Karpas-422 (cell line): ENCODE data around the gene UNC93A. TPM values are rescaled to one million over a fixed set of nuclear protein-coding genes. Genes with fewer than 3 reads are reported as not detected.
"Not testable (repeated sequence)": the region's sequence is repeated elsewhere in the genome, so short reads cannot be mapped to it uniquely, and the experiment has no call there.

Experiments
- DNase-seq: peaks from one replicate; pipeline ENCODE4 v3.0.0-alpha.2; 2015
- H2AFZ ChIP-seq: fragments of 200-600 bp; sonication (generic); 2 replicates; pipeline ENCODE4 v1.6.1; 2014; ENCODE audit warnings: antibody characterized with exemption, low read length, mixed read lengths
- H3K27ac ChIP-seq: fragments of 200-600 bp; sonication (generic); 2 replicates; pipeline ENCODE4 v1.5.1; 2014; ENCODE audit warnings: mild to moderate bottlenecking, low read length, moderate library complexity
- H3K27me3 ChIP-seq: fragments of 200-600 bp; sonication (generic); 2 replicates; pipeline ENCODE4 v1.6.1; 2014; ENCODE audit warnings: low read length, mixed read lengths
- H3K36me3 ChIP-seq: fragments of 200-600 bp; sonication (generic); 2 replicates; pipeline ENCODE4 v1.6.1; 2014; ENCODE audit warnings: low read length, mixed read lengths; ENCODE audit not compliant: insufficient read depth
- H3K4me1 ChIP-seq: fragments of 200-600 bp; sonication (generic); 2 replicates; pipeline ENCODE4 v1.6.1; 2014; ENCODE audit warnings: mild to moderate bottlenecking, low read length, mixed read lengths
- H3K4me2 ChIP-seq: fragments of 200-600 bp; sonication (generic); 2 replicates; pipeline ENCODE4 v1.6.1; 2014; ENCODE audit warnings: low read length, low read depth, mild to moderate bottlenecking; ENCODE audit not compliant: poor library complexity, severe bottlenecking
- H3K4me3 ChIP-seq: fragments of 200-600 bp; sonication (generic); 2 replicates; pipeline ENCODE4 v1.5.1; 2014; ENCODE audit warnings: mild to moderate bottlenecking, antibody characterized with exemption, low read length, mixed read lengths
- H3K79me2 ChIP-seq: fragments of 200-600 bp; sonication (generic); 2 replicates; pipeline ENCODE4 v1.6.1; 2014; ENCODE audit warnings: mild to moderate bottlenecking, low read length, mixed read lengths
- H3K9ac ChIP-seq: fragments of 200-600 bp; sonication (generic); 2 replicates; pipeline ENCODE4 v1.6.0; 2014; ENCODE audit warnings: low read length
- H3K9me2 ChIP-seq: fragments of 200-600 bp; sonication (generic), shearing (Covaris generic); replicated peaks from 2 replicates; pipeline ENCODE4 v1.6.0; 2014; ENCODE audit warnings: mild to moderate bottlenecking, low read length, moderate library complexity; ENCODE audit not compliant: insufficient read depth
- H3K9me3 ChIP-seq: fragments of 300-700, 200-600 bp; sonication (generic); 2 replicates; pipeline ENCODE4 v1.6.1; 2014; ENCODE audit warnings: low read length, mixed read lengths
- H4K20me1 ChIP-seq: fragments of 200-600 bp; sonication (generic); 2 replicates; pipeline ENCODE4 v1.6.1; 2014; ENCODE audit warnings: mild to moderate bottlenecking, antibody characterized with exemption, low read length, low read depth; ENCODE audit not compliant: insufficient read depth
- total RNA-seq: library from RNA; depleted of rRNA; stranded (reverse); fragments of >200 nt; shearing (Covaris generic); gene quantifications from 2 replicates; pipeline ENCODE4 v1.2.3, GENCODE V29; 2014; ENCODE audit warnings: low replicate concordance

The UNC93A gene
- total RNA-seq, 1 experiment from 2014 or later: not detected

GRCh38 chr6:167309355-167310192, 18.5 kb downstream of the UNC93A start:
- not testable (repeated sequence) for H2AFZ ChIP-seq, H3K4me1 ChIP-seq, H3K9me3 ChIP-seq, H3K9ac ChIP-seq, H3K4me3 ChIP-seq, H3K4me2 ChIP-seq, H3K27me3 ChIP-seq, H3K36me3 ChIP-seq, H4K20me1 ChIP-seq, H3K27ac ChIP-seq, DNase-seq, H3K79me2 ChIP-seq, H3K9me2 ChIP-seq

GRCh38 chr6:167311286-167311685, 20.2 kb downstream of the UNC93A start:
- H3K79me2 ChIP-seq: no peaks in the 10 kb centered on the region
- H4K20me1 ChIP-seq: no peaks in the 10 kb centered on the region
- no peaks in the 10 kb centered on the region for H3K9me2 ChIP-seq
- no peaks in the 10 kb centered on the region for H3K36me3 ChIP-seq
- H3K4me2 ChIP-seq: no peak overlapping the region
- H3K27me3 ChIP-seq: no peaks in the 10 kb centered on the region
- no peaks in the 10 kb centered on the region for H3K4me1 ChIP-seq
- no peak overlapping the region for H3K4me3 ChIP-seq
- no peaks in the 10 kb centered on the region for H3K9me3 ChIP-seq
- no peak for DNase-seq
- no peak overlapping the region for H3K9ac ChIP-seq
- H2AFZ ChIP-seq: no peak overlapping the region
- no peak overlapping the region for H3K27ac ChIP-seq

GRCh38 chr6:167311691-167312090, 20.6 kb downstream of the UNC93A start:
- H3K9me3 ChIP-seq, H3K79me2 ChIP-seq, H3K9me2 ChIP-seq, H3K36me3 ChIP-seq, H3K9ac ChIP-seq, H3K27ac ChIP-seq, DNase-seq, H3K27me3 ChIP-seq, H4K20me1 ChIP-seq, H3K4me1 ChIP-seq, H3K4me2 ChIP-seq, H2AFZ ChIP-seq, H3K4me3 ChIP-seq: not testable (repeated sequence)

- Histone ChIP-seq H3K79me2 (no peaks in the 10 kb centered on the region), H3K9me2 (no peaks in the 10 kb centered on the region), H3K9me3 (no peaks in the 10 kb centered on the region), H2AFZ (no peak overlapping the region), H3K4me3 (no peak overlapping the region), H3K27ac (no peak overlapping the region), H3K4me2 (no peak overlapping the region), H3K9ac (no peak overlapping the region), H3K36me3 (no peaks in the 10 kb centered on the region), H4K20me1 (no peaks in the 10 kb centered on the region), H3K4me1 (no peaks in the 10 kb centered on the region), H3K27me3 (no peaks in the 10 kb centered on the region)
- DNase-seq: no peak
Measured at GRCh38 chr6:167314180-167314821, 23.2 kb downstream of the UNC93A start.

GRCh38 chr6:167317172-167317571, 26.1 kb downstream of the UNC93A start:
- Histone ChIP-seq H3K9me3 (no peaks in the 10 kb centered on the region), H3K79me2 (no peaks in the 10 kb centered on the region), H4K20me1 (no peaks in the 10 kb centered on the region), H3K9me2 (no peaks in the 10 kb centered on the region), H3K4me2 (no peak overlapping the region), H3K9ac (no peak overlapping the region), H3K27me3 (no peaks in the 10 kb centered on the region), H3K27ac (no peak overlapping the region), H3K4me3 (no peak overlapping the region), H2AFZ (no peak overlapping the region), H3K4me1 (no peaks in the 10 kb centered on the region), H3K36me3 (no peaks in the 10 kb centered on the region)
- DNase-seq: no peak

- H3K9me3 ChIP-seq, H3K4me3 ChIP-seq, H3K27ac ChIP-seq, DNase-seq, H3K9ac ChIP-seq, H3K9me2 ChIP-seq, H3K4me1 ChIP-seq, H4K20me1 ChIP-seq, H3K79me2 ChIP-seq, H3K4me2 ChIP-seq, H2AFZ ChIP-seq, H3K27me3 ChIP-seq, H3K36me3 ChIP-seq: not testable (repeated sequence)
Measured at GRCh38 chr6:167318354-167318753, 27.2 kb downstream of the UNC93A start.

GRCh38 chr6:167318856-167319255, 27.7 kb downstream of the UNC93A start:
- not testable (repeated sequence) for H3K4me1 ChIP-seq, H3K79me2 ChIP-seq, H3K27me3 ChIP-seq, H3K4me2 ChIP-seq, H3K36me3 ChIP-seq, H3K27ac ChIP-seq, H4K20me1 ChIP-seq, DNase-seq, H3K9me2 ChIP-seq, H2AFZ ChIP-seq, H3K4me3 ChIP-seq, H3K9me3 ChIP-seq, H3K9ac ChIP-seq

- H3K36me3 ChIP-seq, H3K9me2 ChIP-seq, H3K4me1 ChIP-seq, H3K4me2 ChIP-seq, H3K9ac ChIP-seq, H3K27me3 ChIP-seq, DNase-seq, H3K4me3 ChIP-seq, H2AFZ ChIP-seq, H3K9me3 ChIP-seq, H4K20me1 ChIP-seq, H3K79me2 ChIP-seq, H3K27ac ChIP-seq: not testable (repeated sequence)
Measured at GRCh38 chr6:167319856-167320753, 29.0 kb downstream of the UNC93A start.
